8988T (cell line): ENCODE data around the gene DNAJC12.
"Not testable (repeated sequence)": the region's sequence is repeated elsewhere in the genome, so short reads cannot be mapped to it uniquely, and the experiment has no call there.

ENCODE experiments used
- DNase-seq: peaks from one replicate; pipeline ENCODE4 v3.0.0; 2011

DNAJC12 gene

GRCh38 chr10:67839511-67839910 lies 1.5 kb upstream of the DNAJC12 start:
- DNase-seq: not testable (repeated sequence)

DNA sequence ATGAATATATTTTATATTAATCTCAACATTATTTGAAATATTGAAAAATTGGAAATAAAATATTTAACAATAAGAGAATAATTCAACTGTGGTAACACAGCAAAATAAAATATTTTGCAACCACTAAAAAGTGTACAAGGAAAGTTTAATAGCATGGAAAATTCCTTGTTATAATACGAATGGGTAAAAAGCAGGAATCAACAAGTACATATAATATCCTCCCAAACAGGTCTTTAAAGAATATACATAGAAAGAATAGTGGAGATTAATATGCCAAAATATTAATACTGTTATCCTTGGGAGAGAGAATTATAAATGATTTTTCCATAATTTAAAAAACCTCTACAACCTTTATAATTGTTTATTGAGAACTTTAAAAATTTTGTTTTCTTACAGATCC lies 1.0 kb downstream of the DNAJC12 start:
- DNase-seq: no peak

GRCh38 chr10:67836488-67836887 lies 1.5 kb downstream of the DNAJC12 start:
- DNase-seq: no peak

DNA sequence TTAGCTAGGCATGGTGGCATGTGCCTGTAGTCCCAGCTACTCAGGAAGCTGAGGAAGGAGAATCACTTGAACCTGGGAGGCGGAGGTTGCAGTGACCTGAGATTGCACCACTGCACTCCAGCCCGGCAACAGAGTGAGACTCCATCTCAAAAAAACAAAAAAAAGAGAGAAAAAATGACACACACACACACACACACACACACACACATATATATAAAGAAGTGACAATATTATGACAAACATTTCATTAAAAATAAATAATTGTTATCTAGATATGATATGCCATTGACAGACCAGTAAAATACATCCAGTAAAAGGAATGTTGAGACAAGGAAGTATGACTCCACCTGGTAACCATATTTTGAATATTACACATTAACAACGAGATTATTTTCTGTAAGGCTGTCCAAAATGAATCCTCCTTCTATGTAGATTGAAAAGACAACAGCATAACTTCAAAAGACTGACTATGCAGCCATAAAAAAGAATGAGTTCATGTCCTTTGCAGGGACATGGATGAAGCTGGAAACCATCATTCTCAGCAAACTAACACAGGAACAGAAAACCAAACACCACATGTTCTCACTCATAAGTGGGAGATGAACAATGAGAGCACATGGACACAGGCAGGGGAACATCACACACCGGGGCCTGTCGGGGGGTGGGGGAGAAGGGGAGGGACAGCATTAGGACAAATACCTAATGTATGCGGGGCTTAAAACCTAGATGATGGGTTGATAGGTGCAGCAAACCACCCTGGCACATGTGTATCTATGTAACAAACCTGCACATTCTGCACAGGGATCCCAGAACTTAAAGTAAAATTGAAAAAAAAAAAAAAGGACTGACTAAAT lies 2.2 kb downstream of the DNAJC12 start:
- not testable (repeated sequence) for DNase-seq

DNA sequence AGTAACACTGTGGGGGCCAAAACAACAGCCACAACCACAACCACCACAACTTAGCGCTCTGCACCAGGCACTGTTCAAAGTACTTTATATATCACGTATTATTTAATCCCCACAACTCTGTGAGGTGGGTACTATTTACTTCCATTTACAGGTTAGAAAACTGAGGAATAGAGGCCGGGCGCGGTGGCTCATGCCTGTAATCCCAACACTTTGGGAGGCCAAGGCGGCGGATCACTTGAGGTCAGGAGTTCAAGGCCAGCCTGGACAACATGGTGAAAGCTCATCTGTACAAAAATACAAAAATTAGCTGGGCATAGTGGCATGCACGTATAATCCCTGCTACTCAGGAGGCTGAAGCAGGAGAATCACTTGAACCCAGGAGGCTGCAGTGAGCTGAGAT lies 3.6 kb downstream of the DNAJC12 start:
- DNase-seq: no peak

- DNase-seq: no peak
Observed at GRCh38 chr10:67827811-67828210, 10.2 kb downstream of the DNAJC12 start.

GRCh38 chr10:67819768-67820204 lies 18.2 kb downstream of the DNAJC12 start:
- no peak for DNase-seq

DNA sequence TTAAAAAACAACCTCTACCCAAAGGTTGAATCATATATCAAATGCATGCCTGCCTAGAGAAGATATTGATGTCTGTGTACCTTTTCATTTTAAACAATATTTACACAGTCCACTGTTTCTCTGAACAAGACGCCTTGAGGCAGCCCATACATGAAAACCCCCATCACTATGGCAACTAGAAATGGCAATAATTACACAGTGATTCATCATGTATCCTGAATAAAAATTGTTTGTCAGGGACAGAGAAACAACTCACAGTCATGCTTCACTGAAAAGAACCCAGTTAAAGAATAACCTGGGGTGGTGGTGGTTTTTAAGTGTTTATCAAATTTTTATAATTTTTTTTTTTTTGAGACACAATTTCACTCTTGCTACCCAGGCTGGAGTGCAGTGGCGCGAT lies 19.7 kb downstream of the DNAJC12 start:
- no peak for DNase-seq

- DNase-seq: no peak
Observed at GRCh38 chr10:67816719-67817118, 21.3 kb downstream of the DNAJC12 start.

DNA sequence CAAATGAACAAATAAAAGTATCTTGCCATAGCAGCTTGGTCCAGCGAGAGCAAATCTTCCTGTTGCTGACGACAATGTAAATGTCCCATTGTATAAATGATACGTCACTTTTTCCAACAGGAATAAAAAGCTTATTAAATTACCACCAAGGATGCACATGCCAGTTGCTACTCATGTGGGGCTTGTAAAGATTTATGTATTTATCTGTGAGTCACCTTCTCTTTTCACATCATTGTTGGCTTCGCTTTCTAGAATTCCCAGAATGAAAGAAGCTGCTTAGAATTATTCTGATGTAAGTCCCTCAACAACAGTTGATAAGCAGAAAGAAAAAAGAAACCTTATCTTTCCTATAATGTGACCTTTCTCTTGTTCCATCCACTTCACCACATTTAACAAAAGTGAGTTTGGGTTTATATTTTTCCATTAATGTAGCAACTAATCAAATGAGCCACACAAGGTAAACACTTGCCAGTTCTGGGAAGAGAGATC lies 22.4 kb downstream of the DNAJC12 start:
- no peak for DNase-seq

- no peak for DNase-seq
Observed at GRCh38 chr10:67812007-67812406, 26.0 kb downstream of the DNAJC12 start.

- no peak for DNase-seq
Observed at GRCh38 chr10:67809107-67809506, 28.9 kb downstream of the DNAJC12 start.

GRCh38 chr10:67808704-67809103 lies 29.3 kb downstream of the DNAJC12 start:
- no peak for DNase-seq

DNA sequence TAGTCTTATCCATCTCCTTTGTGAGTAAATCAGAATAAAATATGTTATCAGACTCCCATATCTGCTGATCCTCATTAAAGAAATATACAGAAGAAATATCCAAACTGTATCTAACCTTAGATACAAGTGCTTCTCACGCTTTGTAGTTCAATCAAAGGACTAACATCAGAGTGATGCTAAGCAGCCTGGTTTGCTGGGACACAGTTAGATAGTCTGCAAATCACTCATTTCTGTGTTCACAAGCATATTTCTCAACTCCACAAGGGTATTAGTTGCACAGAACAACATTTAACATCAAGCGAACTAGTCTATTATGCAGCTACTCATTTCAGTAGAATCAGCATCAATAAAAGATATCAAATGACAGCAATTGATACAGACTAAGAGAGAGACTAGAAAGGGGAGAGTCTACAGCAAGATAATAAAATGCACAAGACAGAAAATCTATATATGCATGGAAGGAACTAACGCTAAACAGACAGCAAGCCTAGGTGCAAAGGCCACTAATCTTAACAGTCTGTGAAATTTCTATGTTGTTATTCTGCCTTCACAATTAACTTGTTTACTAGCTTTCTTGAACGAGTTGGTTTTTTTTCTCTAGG lies 30.0 kb downstream of the DNAJC12 start:
- no peak for DNase-seq

DNA sequence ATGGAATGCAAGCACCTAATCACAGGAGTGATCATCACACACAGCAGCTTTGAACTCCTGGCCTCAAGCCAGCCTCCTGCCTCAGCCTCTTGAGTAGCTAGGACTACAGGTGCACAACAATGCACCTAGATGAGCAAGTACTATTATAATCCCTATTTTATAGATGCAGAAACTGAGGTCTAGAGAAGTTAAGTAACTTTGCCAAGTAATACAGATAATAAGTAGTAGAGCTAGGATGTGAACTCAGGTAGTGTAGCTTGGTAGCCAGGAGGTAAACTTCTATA lies 33.7 kb downstream of the DNAJC12 start:
- no peak for DNase-seq

DNA sequence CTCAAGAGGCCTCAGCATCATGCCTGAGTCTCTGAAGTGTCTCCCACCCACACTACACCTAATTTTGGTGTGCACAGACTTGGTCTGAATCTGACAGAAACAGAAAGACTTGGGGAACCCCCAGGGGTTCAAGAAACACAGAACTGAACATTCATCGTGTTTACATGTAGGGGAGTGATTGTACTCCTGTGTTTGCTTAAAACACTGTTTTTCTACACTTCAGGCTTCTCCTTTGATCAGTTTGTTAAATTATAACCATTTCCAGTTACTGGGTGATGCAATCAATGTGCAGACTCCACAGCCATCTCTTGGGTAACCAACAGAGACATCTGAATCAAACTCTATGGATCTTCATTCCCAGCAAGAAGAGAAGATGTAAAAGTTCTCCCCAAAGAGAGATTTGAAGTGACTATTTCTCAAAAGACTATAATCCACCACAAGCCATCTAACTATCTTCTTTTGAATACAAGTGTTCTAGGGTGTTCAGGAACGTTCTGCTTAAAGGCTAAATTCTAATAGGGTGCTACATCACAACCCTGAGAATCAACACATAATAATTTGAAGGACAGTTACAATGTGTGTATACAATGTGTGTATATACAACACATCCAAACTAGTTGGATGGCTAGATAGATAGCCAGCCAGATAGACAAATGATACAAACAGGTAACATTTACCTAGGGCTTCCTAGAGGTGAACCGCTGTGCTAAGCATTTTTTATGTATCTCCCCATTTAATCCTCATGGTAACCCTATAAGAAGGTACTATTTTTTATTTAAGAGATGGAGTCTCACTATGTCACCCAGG lies 34.2 kb downstream of the DNAJC12 start:
- DNase-seq: no peak

GRCh38 chr10:67802767-67803538 lies 35.0 kb downstream of the DNAJC12 start:
- no peak for DNase-seq

DNA sequence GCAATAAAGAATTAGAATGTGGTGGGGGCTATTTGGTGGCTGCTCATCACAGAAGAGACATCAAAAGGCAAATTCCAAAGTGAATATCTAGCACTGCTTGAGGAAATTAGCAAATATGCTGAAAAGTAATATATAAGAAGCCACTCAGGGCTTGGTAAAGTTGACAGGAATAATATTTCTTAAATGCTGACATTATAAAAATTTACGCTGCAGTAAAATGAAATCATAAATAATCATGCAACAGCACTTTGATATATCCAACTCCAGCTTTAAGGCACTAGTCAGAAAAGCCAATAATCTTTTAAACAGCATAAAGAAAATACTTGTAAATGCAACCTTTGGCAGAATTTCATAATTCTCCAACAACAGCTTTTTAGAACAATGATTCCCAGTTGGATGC lies 36.9 kb downstream of the DNAJC12 start:
- DNase-seq: no peak

- DNase-seq: no peak
Observed at GRCh38 chr10:67794909-67795460, 43.0 kb downstream of the DNAJC12 start.

DNA sequence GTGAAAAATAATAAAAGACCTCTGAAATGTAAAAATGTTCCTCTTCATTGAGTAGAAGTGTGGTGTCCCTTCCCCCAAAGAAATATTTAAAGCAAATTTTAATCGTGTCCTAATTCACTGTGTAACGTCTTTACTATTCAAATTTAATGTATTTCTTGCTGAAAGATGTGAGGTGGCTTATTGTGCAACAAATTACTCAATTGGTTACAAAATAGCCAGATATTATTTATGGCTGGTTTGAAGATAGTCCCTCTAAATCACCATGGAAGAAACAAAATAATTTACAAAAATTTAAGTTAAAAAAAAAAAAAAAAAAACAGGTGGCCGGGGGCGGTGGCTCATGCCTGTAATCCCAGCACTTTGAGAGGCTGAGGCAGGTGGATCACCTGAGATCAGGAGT lies 43.7 kb downstream of the DNAJC12 start:
- DNase-seq: no peak

GRCh38 chr10:67793313-67793712 lies 44.7 kb downstream of the DNAJC12 start:
- no peak for DNase-seq

DNA sequence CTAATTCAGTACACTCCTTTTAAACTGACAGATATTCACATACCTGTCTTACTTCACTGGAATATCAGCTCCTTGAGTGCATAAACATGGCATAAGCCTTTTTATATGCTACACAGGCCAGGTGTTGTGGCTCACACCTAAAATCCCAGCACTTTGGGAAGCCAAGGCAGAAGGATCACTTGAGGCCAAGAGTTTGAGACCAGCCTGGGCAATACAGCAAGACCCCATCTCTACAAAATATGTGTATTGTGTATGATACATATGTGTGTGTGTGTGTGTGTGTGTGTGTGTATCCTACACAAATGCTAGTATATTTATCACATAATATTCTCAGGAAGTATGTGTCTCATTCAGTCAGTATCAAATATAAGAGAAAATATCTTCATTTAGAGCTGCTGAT lies 45.3 kb downstream of the DNAJC12 start:
- DNase-seq: no peak
